ENCODE data around the gene CRYZ.
"Not testable (repeated sequence)": the region's sequence is repeated elsewhere in the genome, so short reads cannot be mapped to it uniquely, and the experiment has no call there.

Gene CRYZ

GRCh38 chr1:74681449-74681848 lies 51.4 kb downstream of the CRYZ start:
- DNase-seq (ENCODE audit: low spot score): no peak

- DNase-seq (ENCODE audit: low spot score): no peak
Observed at GRCh38 chr1:74681001-74681400, 51.8 kb downstream of the CRYZ start.

- no peak for DNase-seq (ENCODE audit: low spot score)
Observed at GRCh38 chr1:74679811-74680210, 53.0 kb downstream of the CRYZ start.

GRCh38 chr1:74677926-74678325 lies 54.9 kb downstream of the CRYZ start:
- no peak for DNase-seq (ENCODE audit: low spot score)

GRCh38 chr1:74674278-74675048 lies 58.4 kb downstream of the CRYZ start:
- DNase-seq (ENCODE audit: low spot score): no peak

- DNase-seq (ENCODE audit: low spot score): peak; percentile 41
Observed at GRCh38 chr1:74673351-74674111, 59.3 kb downstream of the CRYZ start, which contains the start of gene ERICH3. Gene ERICH3 (minus strand): TSS chr1:74673792. CDS start chr1:74673519, 273 bp downstream.

- DNase-seq (ENCODE audit: low spot score): not testable (repeated sequence)
Observed at GRCh38 chr1:74670866-74671265, 62.0 kb downstream of the CRYZ start.
